ENCODE data around the gene SRSF6.

GRCh38 chr20:43431134-43431519 is 26.6 kb upstream of the SRSF6 start:
- TF ChIP-seq CTCF (IDR thresholded peaks at IDR 0.05; ENCODE audit: borderline replicate concordance, extremely low read depth, low read length, poor library complexity, severe bottlenecking) (no peak), EZH2 (IDR thresholded peaks at IDR 0.05; ENCODE audit: borderline replicate concordance, low read depth, low read length, severe bottlenecking) (no peak)
